ENCODE data around the gene CYBB.
A peak's percentile ranks its signal among the peaks of the same experiment; 100 is the strongest.

Gene CYBB

DNA sequence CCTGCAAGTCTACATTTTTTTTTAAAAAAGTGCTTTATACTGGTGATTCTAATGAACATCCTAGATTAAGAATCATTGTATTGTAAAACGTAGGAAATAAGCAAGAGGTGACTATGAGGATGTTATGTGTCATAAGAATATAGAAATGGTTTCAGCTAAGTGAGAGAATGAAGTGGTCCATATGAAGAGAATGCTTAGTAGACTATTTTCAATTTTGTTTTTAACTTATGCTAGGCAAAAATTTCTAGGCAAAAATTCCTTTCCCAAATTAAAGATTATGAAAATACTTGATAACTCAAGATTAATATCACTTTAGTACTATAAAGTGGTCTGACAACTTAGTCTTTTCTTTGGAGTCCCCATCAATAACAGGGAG is 66.7 kb downstream of the CYBB start:
- TF ChIP-seq, protein P1, sequence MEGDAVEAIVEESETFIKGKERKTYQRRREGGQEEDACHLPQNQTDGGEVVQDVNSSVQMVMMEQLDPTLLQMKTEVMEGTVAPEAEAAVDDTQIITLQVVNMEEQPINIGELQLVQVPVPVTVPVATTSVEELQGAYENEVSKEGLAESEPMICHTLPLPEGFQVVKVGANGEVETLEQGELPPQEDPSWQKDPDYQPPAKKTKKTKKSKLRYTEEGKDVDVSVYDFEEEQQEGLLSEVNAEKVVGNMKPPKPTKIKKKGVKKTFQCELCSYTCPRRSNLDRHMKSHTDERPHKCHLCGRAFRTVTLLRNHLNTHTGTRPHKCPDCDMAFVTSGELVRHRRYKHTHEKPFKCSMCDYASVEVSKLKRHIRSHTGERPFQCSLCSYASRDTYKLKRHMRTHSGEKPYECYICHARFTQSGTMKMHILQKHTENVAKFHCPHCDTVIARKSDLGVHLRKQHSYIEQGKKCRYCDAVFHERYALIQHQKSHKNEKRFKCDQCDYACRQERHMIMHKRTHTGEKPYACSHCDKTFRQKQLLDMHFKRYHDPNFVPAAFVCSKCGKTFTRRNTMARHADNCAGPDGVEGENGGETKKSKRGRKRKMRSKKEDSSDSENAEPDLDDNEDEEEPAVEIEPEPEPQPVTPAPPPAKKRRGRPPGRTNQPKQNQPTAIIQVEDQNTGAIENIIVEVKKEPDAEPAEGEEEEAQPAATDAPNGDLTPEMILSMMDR (IDR thresholded peaks at IDR 0.05; ENCODE audit: low read depth, low read length, missing control alignments): no peak
- DNase-seq (ENCODE audit: low read depth): no peak
- peak overlapping the region; percentile 61 for H3K4me3 ChIP-seq (ENCODE audit: low read depth, low read length)

DNA sequence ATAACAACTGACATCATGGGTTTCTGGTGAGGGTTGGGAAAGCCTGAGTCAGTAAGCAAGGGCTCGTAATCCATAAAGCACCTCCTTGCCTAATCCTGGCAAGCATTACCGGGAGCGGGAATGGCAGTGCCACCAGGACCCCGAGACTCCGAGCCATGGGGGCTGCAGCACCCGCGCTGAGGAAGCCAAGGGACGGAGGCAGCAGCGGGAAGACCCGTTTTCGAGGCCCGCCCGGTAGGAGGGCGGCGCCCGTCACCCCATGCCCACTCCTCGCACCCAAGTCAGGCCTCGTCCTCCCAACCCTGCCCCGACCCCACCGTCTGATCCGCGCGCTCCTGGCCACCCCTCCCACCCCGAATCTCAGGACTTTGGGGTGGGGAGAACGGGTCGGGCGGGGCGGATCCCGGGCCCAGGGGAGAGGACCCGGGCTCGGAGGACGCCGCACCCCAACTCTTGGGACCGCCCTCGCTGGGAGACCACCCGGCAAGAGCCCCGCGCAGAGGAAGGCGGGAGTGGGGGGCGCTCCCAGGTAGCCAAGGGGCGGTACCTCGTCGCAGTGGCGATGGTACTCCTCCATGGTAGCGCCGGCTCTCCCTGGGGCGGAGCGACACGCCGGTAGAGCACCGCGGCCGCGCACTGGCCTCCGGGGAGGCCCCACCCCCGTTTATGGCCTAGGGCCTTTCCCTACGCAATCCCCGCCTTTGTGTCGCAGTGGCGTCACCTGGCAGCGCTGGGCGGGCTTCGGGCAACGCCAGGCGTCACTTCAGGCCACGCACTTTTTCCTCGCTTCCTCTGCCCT is 67.3 kb downstream of the CYBB start, which contains the start of gene DYNLT3:
Gene DYNLT3, minus strand, starts transcription at position 638 of the 799 bp plus-strand sequence. Its CDS starts 61 bp downstream, at position 577.
- TF ChIP-seq, protein P1 (IDR thresholded peaks at IDR 0.05; ENCODE audit: low read depth, low read length, missing control alignments): no peak

DNA sequence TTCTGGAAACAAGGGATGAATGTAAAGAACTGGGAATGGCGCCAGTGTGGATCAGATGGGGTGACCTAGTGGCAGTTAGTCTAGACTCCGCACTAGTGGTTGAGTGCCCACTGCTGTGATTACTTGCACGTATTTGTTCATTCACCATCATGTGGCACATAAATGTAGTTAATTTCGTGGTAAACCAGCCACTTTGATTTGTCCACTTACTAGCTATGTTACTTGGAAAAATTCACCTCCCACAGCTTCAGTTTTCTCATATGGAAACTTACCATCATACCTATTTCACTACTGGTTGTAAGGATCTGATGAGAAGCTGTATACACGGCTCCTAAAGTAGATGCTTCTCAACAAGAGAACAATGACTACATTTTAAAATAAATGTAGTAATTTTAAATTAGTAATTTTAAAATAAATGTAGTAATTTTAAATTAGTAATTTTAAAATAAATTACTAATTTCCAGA is 67.9 kb downstream of the CYBB start:
- peak overlapping the region; percentile 61 for H3K4me3 ChIP-seq (ENCODE audit: low read depth, low read length)
- DNase-seq (ENCODE audit: low read depth): no peak
- TF ChIP-seq, protein P1 (IDR thresholded peaks at IDR 0.05; ENCODE audit: low read depth, low read length, missing control alignments): no peak

More for the DNA sequence above, 67.3 kb downstream of the CYBB start, which contains the start of gene DYNLT3:
- peak within 1 kb of the TSS; percentile 61 for H3K4me3 ChIP-seq (ENCODE audit: low read depth, low read length)
- peak; percentile 40 for DNase-seq (ENCODE audit: low read depth)

DNA sequence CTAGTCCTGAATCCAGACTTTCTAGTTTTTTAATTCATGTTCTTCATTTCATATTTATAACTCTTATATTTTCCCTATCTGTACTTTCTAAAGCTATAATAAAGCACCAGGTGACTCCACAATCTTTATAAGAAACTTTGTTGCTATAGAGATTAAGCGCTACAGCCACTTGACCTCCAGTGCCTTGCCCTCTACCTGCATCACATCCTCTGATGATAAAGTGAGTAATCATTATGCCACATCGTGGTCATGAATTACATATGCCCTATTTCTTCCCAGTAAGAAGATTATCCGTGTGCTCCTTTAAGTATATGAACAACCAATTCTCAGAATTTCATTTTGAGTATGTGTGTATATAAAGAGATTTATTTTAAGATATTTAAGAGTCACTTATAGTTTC is 74.3 kb downstream of the CYBB start:
- TF ChIP-seq, protein P1 (IDR thresholded peaks at IDR 0.05; ENCODE audit: low read depth, low read length, missing control alignments): no peak
- DNase-seq (ENCODE audit: low read depth): no peak
- H3K4me3 ChIP-seq (ENCODE audit: low read depth, low read length): no peak overlapping the region

DNA sequence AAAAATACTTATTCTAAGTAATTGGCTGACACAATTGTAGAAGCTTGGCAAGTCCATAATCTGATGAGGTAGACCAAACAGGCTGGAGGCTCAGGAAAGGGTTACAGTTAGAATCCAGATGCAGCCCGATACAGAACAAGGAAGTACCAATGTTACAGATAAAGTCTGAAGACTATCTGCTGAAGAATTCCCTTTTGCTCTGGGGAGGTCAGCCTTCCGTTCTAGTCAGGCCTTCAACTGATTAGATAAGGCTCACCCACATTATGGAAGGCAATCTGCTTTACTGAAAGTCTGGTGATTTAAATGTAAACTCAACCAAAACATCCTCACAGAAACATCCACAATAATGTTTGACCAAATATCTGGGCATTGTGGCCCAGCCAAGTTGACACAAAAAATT is 74.9 kb downstream of the CYBB start:
- TF ChIP-seq, protein P1 (IDR thresholded peaks at IDR 0.05; ENCODE audit: low read depth, low read length, missing control alignments): no peak
- no peak overlapping the region for H3K4me3 ChIP-seq (ENCODE audit: low read depth, low read length)
- DNase-seq (ENCODE audit: low read depth): no peak

DNA sequence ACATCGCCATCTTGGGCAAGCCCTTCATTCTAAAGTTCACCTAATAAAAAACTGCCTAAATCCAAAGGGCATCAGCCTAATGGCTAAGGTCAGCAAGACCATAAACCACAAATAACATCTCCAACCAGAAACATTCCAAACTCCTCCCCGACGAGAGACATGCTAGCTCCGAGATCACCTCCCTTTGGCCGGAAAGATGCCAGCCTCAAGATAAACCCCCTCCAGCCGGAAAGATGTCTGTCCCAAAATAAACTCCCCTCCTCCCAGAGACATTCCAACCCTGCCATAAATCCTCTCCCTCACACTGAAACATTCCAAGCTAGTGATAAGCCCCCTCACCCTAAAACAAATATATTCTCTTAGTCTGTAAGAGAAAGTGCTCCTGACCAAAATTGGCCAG is 80.9 kb downstream of the CYBB start:
- no peak overlapping the region for H3K4me3 ChIP-seq (ENCODE audit: low read depth, low read length)
- TF ChIP-seq, protein P1 (IDR thresholded peaks at IDR 0.05; ENCODE audit: low read depth, low read length, missing control alignments): no peak
- DNase-seq (ENCODE audit: low read depth): no peak
